Peyer's patch (tissue), 4 donors: ENCODE measurements around the gene DNAL1.

ENCODE experiments used
- CTCF ChIP-seq, 6 experiments: fragments of 450-650 bp in 4 of 6; fragments of 200-600 bp in 2 of 6; sonication (generic) in 1 of 6; IDR thresholded peaks; one replicate each; pipeline ENCODE4 v1.5.1; 2017 to 2019; ENCODE audit warnings: antibody characterized with exemption in 6 of 6, mild to moderate bottlenecking in 3 of 6, moderate library complexity in 1 of 6
- POLR2A ChIP-seq, 2 donors: fragments of 450-650 bp; IDR thresholded peaks; one replicate each; pipeline ENCODE4 v1.5.1; 2017; ENCODE audit warnings: antibody characterized with exemption in 2 of 2, mild to moderate bottlenecking in 2 of 2, moderate library complexity in 2 of 2

- TF ChIP-seq CTCF (IDR thresholded peaks at IDR 0.05) (no peak), POLR2A (IDR thresholded peaks at IDR 0.05) (no peak)
Observed at GRCh38 chr14:73739174-73739898, 94.5 kb downstream of the DNAL1 start.
